Heart left ventricle (tissue), 16 donors: ENCODE results near the gene NINJ1. TPM values are rescaled to one million over a fixed set of nuclear protein-coding genes. Genes with fewer than 3 reads are reported as not detected.
"Not testable (repeated sequence)": the region's sequence is repeated elsewhere in the genome, so short reads cannot be mapped to it uniquely, and the experiment has no call there.

Source experiments
- ATAC-seq, 4 donors: fragments of 200-7000 bp; cut with Tn5 transposase; one replicate each; pipeline ENCODE4 v1.9.1; 2020 to 2022; ENCODE audit warnings: moderate library complexity in 4 of 4, mild to moderate bottlenecking in 3 of 4, moderate number of reproducible peaks in 1 of 4
- DNase-seq, 5 donors: peaks; one replicate each; pipeline ENCODE4 v3.0.0-alpha.2; 2020
- H3K27ac ChIP-seq, 12 donors: fragments of 200-600 bp; sonication (generic) in 4 of 12; one replicate each; pipeline versions ENCODE4 v1.5.0 to v1.8.0; 2016 to 2022; ENCODE audit warnings: mild to moderate bottlenecking in 2 of 12
- H3K27me3 ChIP-seq, 9 donors: fragments of 200-600 bp; sonication (generic) in 2 of 9; one replicate each; pipeline versions ENCODE4 v1.5.1 to v1.8.0; 2016 to 2022; ENCODE audit warnings: mild to moderate bottlenecking in 3 of 9
- H3K36me3 ChIP-seq, 9 donors: fragments of 200-600 bp; sonication (generic) in 2 of 9; one replicate each; pipeline versions ENCODE4 v1.5.0 to v1.8.0; 2018 to 2022; ENCODE audit warnings: mild to moderate bottlenecking in 2 of 9
- H3K4me1 ChIP-seq, 12 donors: fragments of 200-600 bp; sonication (generic) in 4 of 12; one replicate each; pipeline versions ENCODE4 v1.5.0 to v1.8.0; 2016 to 2022; ENCODE audit warnings: mild to moderate bottlenecking in 3 of 12
- H3K4me3 ChIP-seq, 12 donors: fragments of 200-600 bp; sonication (generic) in 4 of 12; one replicate each; pipeline versions ENCODE4 v1.5.0 to v1.8.0; 2017 to 2022; ENCODE audit warnings: mild to moderate bottlenecking in 9 of 12, moderate library complexity in 4 of 12
- H3K9me3 ChIP-seq, 12 donors: fragments of 200-600 bp; sonication (generic) in 4 of 12; one replicate each; pipeline versions ENCODE4 v1.5.0 to v1.8.0; 2016 to 2022; ENCODE audit warnings: mild to moderate bottlenecking in 1 of 12
- CTCF ChIP-seq, 12 donors: fragments of 200-600 bp; sonication (generic) in 4 of 12; IDR thresholded peaks; one replicate each; pipeline versions ENCODE4 v1.5.0 to v1.8.0; 2018 to 2022; ENCODE audit warnings: antibody characterized with exemption in 12 of 12, mild to moderate bottlenecking in 5 of 12
- POLR2A ChIP-seq, 2 donors: fragments of 450-650 bp; IDR thresholded peaks; one replicate each; pipeline ENCODE4 v1.6.1; 2017; ENCODE audit warnings: antibody characterized with exemption in 2 of 2, mild to moderate bottlenecking in 2 of 2, moderate library complexity in 2 of 2
- WGBS, 4 donors: extraction: QIAGEN DNeasy Blood & Tissue Kit in 2 of 4; methylation state at CpG; one replicate each; pipeline versions ENCODE4 v1.1.5 to v1.1.7; 2013 to 2018; 5-methylcytosine and 5-hydroxymethylcytosine counted together
- intact Hi-C, 10 donors: fragments of 100-400 bp; cut with DNase I; formaldehyde crosslinking; loops; one replicate each; pipeline versions ENCODE4 v1.11.1 to v1.14.2; 2022
- polyA plus RNA-seq, 2 donors: library from polyadenylated mRNA; stranded (reverse); fragments of 200-250 nt; gene quantifications; one replicate each; pipeline ENCODE4 v1.2.3, GENCODE V29; 2013
- total RNA-seq, 9 donors: library from RNA; depleted of rRNA in 2 of 9; stranded (reverse); fragments of >200 nt in 2 of 9; fragmentation: NEBNext Ultra II Directional in 3 of 9; extraction: Animal tissue kit (Norgen Biotek cat#: 25700) in 3 of 9; gene quantifications; one replicate each; pipeline versions ENCODE4 v1.1.0 to v1.2.4, GENCODE V29; 2016 to 2023
- donor health status: ischemic (EF 13 %, LVEDD 7.1; RV severe dilation, severe dysfunction).
- donor health status: healthy with polysubstance abuse.
- donor health status: DM: no; HTN: yes; CAD: no.
- donor health status: DM: no; HTN: no; CAD: no.
- donor health status: ischemic (EF 25% LVEDD 6.9; RV normal size, moderate dysfunction).
- donor health status: ischemic (EF 25% LVEDD 5.7; RV mildly dilated, moderate dysfunction).
- donor health status: healthy.
- donor health status: DM: yes; HTN: yes; CAD: no.
- donor health status: ischemic (EF 35%, LVEDD 5.7; RV mildly dilated, moderate dysfunction).
- donor health status: nonischemic (EF 11% LVEDD 7.7; RV severe dilation, severe dysfunction).
- donor health status: DM: yes; HTN: yes; CAD: no.
- donor health status: PGD.
- donor health status: ischemic (EF 29% LVEDD 5.4; RV normal size, mild dysfunction).
- donor health status: nonischemic (EF 23%, LVEDD 6.1; RV moderate dilation, normal function).

The NINJ1 gene
- total and polyA plus RNA-seq, 11 donors = 42.2 to 96.1 (median 52.9) TPM

GRCh38 chr9:93149361-93149760 is 15.3 kb upstream of the NINJ1 start:
- Histone ChIP-seq H3K4me1 (peaks cover 0 to 19% (median under 1%) of the 10 kb centered on the region in 12 donors), H3K4me3 (peak overlapping the region in 1 of 12 donors; percentile 25), H3K9me3 (peaks cover 0 to 3% (median 0%) of the 10 kb centered on the region in 12 donors), H3K36me3 (no peaks in the 10 kb centered on the region), H3K27ac (peak overlapping the region in 1 of 12 donors; percentile 89), H3K27me3 (no peaks in the 10 kb centered on the region)
- DNase-seq (no peak), ATAC-seq (no peak)
- intact Hi-C loops = no loop called here
- TF ChIP-seq CTCF (IDR thresholded peaks at IDR 0.05) (no peak), POLR2A (IDR thresholded peaks at IDR 0.05) (no peak)
- WGBS, 4 donors = 48 to 68% (median 57%) methylated on average over 1 of the region's 1 CpG

- H3K9me3 ChIP-seq = peaks cover 0 to 3% (median 0%) of the 10 kb centered on the region in 12 donors
- no peak for DNase-seq
Observed at GRCh38 chr9:93148721-93149120, 14.7 kb upstream of the NINJ1 start.

GRCh38 chr9:93147632-93148031 is 13.6 kb upstream of the NINJ1 start:
- ATAC-seq = no peak
- no peak for TF ChIP-seq POLR2A (IDR thresholded peaks at IDR 0.05)
- no peak for TF ChIP-seq CTCF (IDR thresholded peaks at IDR 0.05)
- H3K27me3 ChIP-seq = no peaks in the 10 kb centered on the region
- WGBS, 4 donors = 66 to 78% (median 69%) methylated on average over 2 of the region's 2 CpGs
- no peak overlapping the region for H3K27ac ChIP-seq
- H3K9me3 ChIP-seq = peaks cover 0 to 3% (median 0%) of the 10 kb centered on the region in 12 donors
- peaks cover 0 to 25% (median 7%) of the 10 kb centered on the region in 12 donors for H3K4me1 ChIP-seq
- DNase-seq = no peak
- no peak overlapping the region for H3K4me3 ChIP-seq
- H3K36me3 ChIP-seq = no peaks in the 10 kb centered on the region
- intact Hi-C loops = no loop called here

More at GRCh38 chr9:93148721-93149120, 14.7 kb upstream of the NINJ1 start:
- H3K27ac ChIP-seq = peak overlapping the region in 1 of 12 donors; percentile 89
- no peak for ATAC-seq
- intact Hi-C loops = no loop called here
- H3K27me3 ChIP-seq = no peaks in the 10 kb centered on the region
- 76 to 89% (median 85%) methylated on average over 2 of the region's 2 CpGs for WGBS, 4 donors
- H3K4me1 ChIP-seq = peaks cover 0 to 25% (median 7%) of the 10 kb centered on the region in 12 donors
- TF ChIP-seq POLR2A (IDR thresholded peaks at IDR 0.05) = no peak
- no peak for TF ChIP-seq CTCF (IDR thresholded peaks at IDR 0.05)
- peak overlapping the region in 1 of 12 donors; percentile 25 for H3K4me3 ChIP-seq
- no peaks in the 10 kb centered on the region for H3K36me3 ChIP-seq

GRCh38 chr9:93146696-93147095 is 12.6 kb upstream of the NINJ1 start:
- H3K27ac ChIP-seq, DNase-seq, ATAC-seq, H3K27me3 ChIP-seq, H3K9me3 ChIP-seq, H3K36me3 ChIP-seq, H3K4me3 ChIP-seq, intact Hi-C loops: not testable (repeated sequence)
- WGBS, 4 donors = 83 to 87% (median 85%) methylated on average over 6 of the region's 6 CpGs
- peaks cover 0 to 25% (median 7%) of the 10 kb centered on the region in 12 donors for H3K4me1 ChIP-seq
